A549 treated with DMSO at 1 μM for 4 hours (cell line): ENCODE results near the gene DGKK. TPM values are rescaled to one million over a fixed set of nuclear protein-coding genes. Genes with fewer than 3 reads are reported as not detected.

Source experiments
- total RNA-seq: library from RNA; stranded (reverse); fragments of 200-300 nt; extraction: Qiagen RNA extraction; gene quantifications from 5 replicates; pipeline ENCODE4 v1.2.3, GENCODE V29; 2022; ENCODE audit warnings: low read depth

The DGKK gene, protein sequence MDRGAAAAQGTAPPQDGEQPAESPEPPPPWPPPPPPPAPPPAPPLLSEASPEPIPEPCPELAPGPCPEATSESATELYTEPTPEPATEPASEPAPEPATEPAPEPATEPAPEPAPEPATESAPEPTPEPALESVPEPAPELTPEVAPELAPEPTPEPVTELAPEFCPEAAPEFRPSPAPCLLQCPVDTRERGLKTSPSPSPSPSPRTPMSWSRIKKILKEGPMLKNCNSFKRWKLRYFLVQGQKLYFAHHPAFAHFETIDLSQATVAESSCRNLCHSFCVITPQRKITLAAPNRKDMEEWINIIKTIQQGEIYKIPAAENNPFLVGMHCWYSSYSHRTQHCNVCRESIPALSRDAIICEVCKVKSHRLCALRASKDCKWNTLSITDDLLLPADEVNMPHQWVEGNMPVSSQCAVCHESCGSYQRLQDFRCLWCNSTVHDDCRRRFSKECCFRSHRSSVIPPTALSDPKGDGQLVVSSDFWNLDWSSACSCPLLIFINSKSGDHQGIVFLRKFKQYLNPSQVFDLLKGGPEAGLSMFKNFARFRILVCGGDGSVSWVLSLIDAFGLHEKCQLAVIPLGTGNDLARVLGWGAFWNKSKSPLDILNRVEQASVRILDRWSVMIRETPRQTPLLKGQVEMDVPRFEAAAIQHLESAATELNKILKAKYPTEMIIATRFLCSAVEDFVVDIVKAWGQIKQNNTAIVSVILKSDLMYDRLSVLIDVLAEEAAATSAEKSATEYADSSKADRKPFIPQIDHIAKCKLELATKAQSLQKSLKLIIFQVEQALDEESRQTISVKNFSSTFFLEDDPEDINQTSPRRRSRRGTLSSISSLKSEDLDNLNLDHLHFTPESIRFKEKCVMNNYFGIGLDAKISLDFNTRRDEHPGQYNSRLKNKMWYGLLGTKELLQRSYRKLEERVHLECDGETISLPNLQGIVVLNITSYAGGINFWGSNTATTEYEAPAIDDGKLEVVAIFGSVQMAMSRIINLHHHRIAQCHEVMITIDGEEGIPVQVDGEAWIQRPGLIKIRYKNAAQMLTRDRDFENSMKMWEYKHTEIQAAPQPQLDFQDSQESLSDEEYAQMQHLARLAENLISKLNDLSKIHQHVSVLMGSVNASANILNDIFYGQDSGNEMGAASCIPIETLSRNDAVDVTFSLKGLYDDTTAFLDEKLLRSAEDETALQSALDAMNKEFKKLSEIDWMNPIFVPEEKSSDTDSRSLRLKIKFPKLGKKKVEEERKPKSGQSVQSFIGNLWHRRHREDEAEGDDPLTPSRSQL
- not detected in 5 replicates for total RNA-seq

DNA sequence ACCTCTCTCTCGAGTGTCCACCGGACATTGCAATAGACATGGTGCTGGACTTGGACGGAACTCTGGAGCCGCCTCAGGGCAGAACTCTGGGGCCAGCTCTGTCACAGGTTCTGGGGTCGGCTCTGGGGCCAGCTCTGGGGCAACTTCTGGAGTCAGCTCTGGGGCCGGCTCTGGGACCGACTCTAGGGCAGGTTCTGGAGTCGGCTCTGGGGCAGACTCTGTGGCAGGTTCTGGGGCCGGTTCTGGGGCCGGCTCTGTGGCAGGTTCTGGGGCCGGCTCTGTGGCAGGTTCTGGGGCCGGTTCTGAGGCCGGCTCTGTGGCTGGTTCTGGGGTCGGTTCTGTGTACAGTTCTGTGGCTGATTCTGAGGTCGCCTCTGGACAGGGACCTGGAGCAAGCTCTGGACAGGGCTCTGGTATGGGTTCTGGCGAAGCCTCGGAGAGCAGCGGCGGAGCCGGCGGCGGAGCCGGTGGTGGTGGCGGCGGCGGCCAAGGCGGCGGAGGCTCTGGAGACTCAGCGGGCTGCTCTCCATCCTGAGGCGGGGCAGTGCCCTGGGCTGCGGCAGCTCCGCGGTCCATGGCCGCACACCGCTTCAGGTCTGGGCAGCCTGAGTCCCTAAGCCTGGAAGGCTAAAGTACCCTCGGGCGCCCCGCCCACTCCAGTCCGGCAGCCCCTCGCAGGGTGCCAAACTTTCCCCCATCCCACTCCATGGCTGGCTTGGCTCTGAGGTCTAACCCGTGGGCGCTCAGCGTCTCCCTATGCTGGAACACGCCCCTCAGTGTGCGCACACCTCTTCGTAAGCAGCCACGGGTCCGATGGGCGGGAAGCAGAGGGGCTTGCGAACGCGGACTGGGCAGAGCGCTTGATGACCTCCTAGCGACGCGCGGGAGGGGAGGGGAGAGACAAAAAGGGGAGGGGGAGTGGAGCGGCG is at the start of gene DGKK:
Gene DGKK (minus strand): TSS at position 723 of the 929 bp plus-strand sequence. CDS start 147 bp downstream, at position 576.

